GM12878 (cell line): ENCODE results near the gene P2RX2. TPM values are rescaled to one million over a fixed set of nuclear protein-coding genes. Genes with fewer than 3 reads are reported as not detected.

Source experiments
- ATAC-seq: fragments of 200-7000 bp; cut with Tn5 transposase; 3 replicates; pipeline ENCODE4 v1.9.1; 2020; ENCODE audit warnings: mild to moderate bottlenecking, moderate library complexity
- BruUV-seq: library from RNA; stranded (reverse); fragments of 400-500 nt; replicated peaks from 2 replicates; lab custom pipeline; 2021; lab: Mats Ljungman, UMichigan
- CTCF ChIA-PET: fragments of 300-600 bp; sonication (Branson Sonifier 250); formaldehyde crosslinking; extraction: SDS; loops from one replicate; lab custom pipeline; 2021; ENCODE audit warnings: inconsistent platforms; lab: Yijun Ruan, JAX
- POLR2A ChIA-PET: fragments of 350-600 bp; formaldehyde crosslinking; extraction: SDS; loops from one replicate; lab custom pipeline; 2021; ENCODE audit warnings: inconsistent platforms; lab: Charles Lee
- RAD21 ChIA-PET: fragments of 300-600 bp; sonication (Branson Sonifier 250); formaldehyde crosslinking; loops from one replicate; lab custom pipeline; 2023; ENCODE audit warnings: antibody characterized with exemption; ENCODE audit not compliant: unreplicated experiment; lab: Charles Lee
- SMC1A ChIA-PET: fragments of 300-600 bp; sonication (Branson Sonifier 250); formaldehyde crosslinking; loops from one replicate; lab custom pipeline; 2023; ENCODE audit not compliant: unreplicated experiment, uncharacterized antibody; lab: Charles Lee
- DNase-seq: peaks from one replicate; pipeline ENCODE4 v3.0.0-alpha.2; 2011; ENCODE audit warnings: low read depth, low spot score
- FAIRE-seq: peaks from 3 replicates; lab custom pipeline; 2011; peaks lifted over from hg19 to GRCh38; lab: Jason Lieb, UNC
- H2AFZ ChIP-seq: 2 replicates; pipeline ENCODE4 v1.6.0; 2011; ENCODE audit warnings: low read depth, low read length, control low read depth; ENCODE audit not compliant: control insufficient read depth
- H3K27ac ChIP-seq: 2 replicates; pipeline ENCODE4 v1.5.1; 2011; ENCODE audit warnings: control low read depth; ENCODE audit not compliant: control insufficient read depth, insufficient read depth
- H3K27me3 ChIP-seq, 2 experiments: replicated peaks in 1 of 2; 2 replicates each; pipeline versions ENCODE4 v1.6.0 to v1.6.1; 2011; ENCODE audit warnings: low read length in 1 of 2; ENCODE audit not compliant: control insufficient read depth in 2 of 2, insufficient read depth in 2 of 2
- H3K36me3 ChIP-seq, 2 experiments: 2 replicates each; pipeline ENCODE4 v1.5.1; 2011; ENCODE audit warnings: low read length in 1 of 2; ENCODE audit not compliant: control insufficient read depth in 2 of 2, insufficient read depth in 2 of 2
- H3K4me1 ChIP-seq: 2 replicates; pipeline ENCODE4 v1.6.1; 2011; ENCODE audit warnings: mild to moderate bottlenecking, low read length, moderate library complexity, mixed read lengths; ENCODE audit not compliant: control insufficient read depth, insufficient read depth
- H3K4me2 ChIP-seq: 2 replicates; pipeline ENCODE4 v1.6.0; 2011; ENCODE audit warnings: control low read depth; ENCODE audit not compliant: control insufficient read depth, insufficient read depth
- H3K4me3 ChIP-seq: fragments of 200-600 bp; sonication (generic); 2 replicates; pipeline ENCODE4 v1.5.1; 2016
- H3K79me2 ChIP-seq: 2 replicates; pipeline ENCODE4 v1.6.0; 2011; ENCODE audit warnings: low read length; ENCODE audit not compliant: control insufficient read depth, insufficient read depth
- H3K9ac ChIP-seq: 2 replicates; pipeline ENCODE4 v1.8.0; 2011; ENCODE audit warnings: low read length, control low read depth, mixed read lengths; ENCODE audit not compliant: control insufficient read depth, insufficient read depth
- H3K9me3 ChIP-seq: replicated peaks from 3 replicates; pipeline ENCODE4 v1.5.1; 2011; ENCODE audit warnings: mild to moderate bottlenecking, low read length; ENCODE audit not compliant: control insufficient read depth, insufficient read depth
- H4K20me1 ChIP-seq: 2 replicates; pipeline ENCODE4 v1.6.0; 2011; ENCODE audit not compliant: control insufficient read depth, insufficient read depth
- BRCA1 ChIP-seq: IDR thresholded peaks from 2 replicates; pipeline ENCODE4 v1.6.1; 2011; ENCODE audit warnings: low read depth, low read length, improper control_type of control experiment
- CBX3 ChIP-seq: fragments of 200-600 bp; sonication (generic); IDR thresholded peaks from 2 replicates; pipeline ENCODE4 v1.6.1; 2016; ENCODE audit warnings: low read depth, borderline replicate concordance
- EZH2 ChIP-seq: IDR thresholded peaks from 2 replicates; pipeline ENCODE4 v1.6.1; 2012; ENCODE audit warnings: low read depth, mild to moderate bottlenecking, control low read depth, inconsistent platforms, low read length, borderline replicate concordance; ENCODE audit not compliant: control insufficient read depth
- FOXK2 ChIP-seq: fragments of 450-650 bp; IDR thresholded peaks from 2 replicates; pipeline ENCODE4 v1.6.1; 2017; ENCODE audit warnings: mild to moderate bottlenecking, moderate library complexity
- NFYA ChIP-seq: IDR thresholded peaks from 2 replicates; pipeline ENCODE4 v1.6.1; 2011; ENCODE audit warnings: low read depth, mild to moderate bottlenecking, low read length, improper control_type of control experiment, borderline replicate concordance
- NFYB ChIP-seq: IDR thresholded peaks from 2 replicates; pipeline ENCODE4 v1.6.1; 2011; ENCODE audit warnings: low read depth, mild to moderate bottlenecking, low read length, improper control_type of control experiment, moderate library complexity; ENCODE audit not compliant: insufficient read depth
- RELA ChIP-seq: fragments of 450-650 bp; IDR thresholded peaks from 2 replicates; pipeline ENCODE4 v1.8.0; 2014; ENCODE audit warnings: borderline replicate concordance; ENCODE audit not compliant: partially characterized antibody
- SIN3A ChIP-seq: IDR thresholded peaks from 2 replicates; pipeline ENCODE4 v1.6.1; 2012; ENCODE audit warnings: low read depth, low read length, improper control_type of control experiment
- SMAD1 ChIP-seq: fragments of 450-650 bp; IDR thresholded peaks from 2 replicates; pipeline ENCODE4 v1.6.1; 2018; ENCODE audit warnings: mild to moderate bottlenecking, low read depth; ENCODE audit not compliant: partially characterized antibody
- SUZ12 ChIP-seq: fragments of 200-600 bp; sonication (generic); IDR thresholded peaks from one replicate; pipeline ENCODE4 v1.6.1; 2018; ENCODE audit warnings: antibody characterized with exemption, mild to moderate bottlenecking; ENCODE audit not compliant: unreplicated experiment
- TCF12 ChIP-seq: IDR thresholded peaks from 2 replicates; pipeline ENCODE4 v1.6.1; 2011; ENCODE audit warnings: low read depth, mild to moderate bottlenecking, low read length
- ZBTB33 ChIP-seq: fragments of 450-650 bp; IDR thresholded peaks from 2 replicates; pipeline ENCODE4 v1.6.1; 2017; ENCODE audit warnings: mild to moderate bottlenecking
- ZNF207 ChIP-seq: fragments of 450-650 bp; IDR thresholded peaks from 2 replicates; pipeline ENCODE4 v1.6.1; 2014; ENCODE audit warnings: antibody characterized with exemption, mild to moderate bottlenecking, borderline replicate concordance
- ZNF274 ChIP-seq: IDR thresholded peaks from one replicate; pipeline ENCODE4 v1.8.0; 2011; ENCODE audit not compliant: insufficient read length, insufficient read depth
- ZNF592 ChIP-seq: fragments of 450-650 bp; IDR thresholded peaks from 2 replicates; pipeline ENCODE4 v1.6.1; 2017; ENCODE audit warnings: mild to moderate bottlenecking, moderate library complexity
- WGBS: methylation state at CpG from one replicate; pipeline ENCODE4 v1.1.6; 2016; ENCODE audit warnings: low lambda C conversion rate; ENCODE audit not compliant: insufficient replicate concordance, insufficient coverage; ENCODE audit errors: missing lambda C conversion rate; 5-methylcytosine and 5-hydroxymethylcytosine counted together
- in situ Hi-C: fragments of 300-500 bp; cut with MboI; formaldehyde crosslinking; loops from 9 replicates; pipeline ENCODE4 v1.14.3; 2018; ENCODE audit warnings: mixed read lengths
- intact Hi-C: fragments of 100-400 bp; cut with micrococcal nuclease; formaldehyde crosslinking; loops from one replicate; pipeline ENCODE4 v1.14.2; 2022; ENCODE audit not compliant: unreplicated experiment
- polyA plus RNA-seq, 11 experiments: library from polyadenylated mRNA; depleted of rRNA in 4 of 11; unstranded in 6 of 11; stranded (reverse) in 5 of 11; fragments of >200 nt; fragmentation: Nextera tagmentation in 4 of 11; fragmentation: Illumina TruSeq in 1 of 11; extraction: Ambion mirVana in 4 of 11; extraction: Trizol in 1 of 11; gene quantifications; 1 replicate in 1 of 11; 2 replicates in 10 of 11; pipeline versions ENCODE4 v1.2.1 to v1.2.3, GENCODE V29; 2011 to 2016; ENCODE audit warnings: inconsistent platforms in 2 of 11, missing spikeins in 2 of 11, low read depth in 1 of 11
- total RNA-seq, 4 experiments: library from RNA; depleted of rRNA in 3 of 4; stranded (reverse); fragments of >200 nt in 3 of 4; fragmentation: Illumina TruSeq in 1 of 4; extraction: Trizol in 1 of 4; gene quantifications; 2 replicates each; pipeline versions ENCODE4 v1.2.1 to v1.2.3, GENCODE V29; 2013 to 2021

Gene P2RX2
- total and polyA plus RNA-seq, 10 of the 15 experiments (the other 5 are each of a cell fraction or from before 2014, with no cell fraction given), result not detected

- no peak for TF ChIP-seq CBX3
- no peak for TF ChIP-seq ZNF207
- TF ChIP-seq ZNF274, result no peak
- TF ChIP-seq SMAD1, result no peak
- TF ChIP-seq EZH2, result no peak
Measured at GRCh38 chr12:132604668-132605441, 13.7 kb upstream of the P2RX2 start (continued).

- intact Hi-C loops, result no loop called here
- DNase-seq, result no peak
- CTCF ChIA-PET, result no interaction called here
Measured at GRCh38 chr12:132605892-132606291, 12.7 kb upstream of the P2RX2 start.

More at GRCh38 chr12:132605892-132606291, 12.7 kb upstream of the P2RX2 start:
- TF ChIP-seq RELA (no peak), NFYA (no peak), ZBTB33 (no peak), BRCA1 (no peak), FOXK2 (no peak), ZNF592 (no peak), SIN3A (no peak), SUZ12 (no peak), NFYB (no peak), TCF12 (no peak), ZNF274 (no peak)
- in situ Hi-C loops, result no loop called here
- no peak overlapping the region for H3K4me2 ChIP-seq
- H3K36me3 ChIP-seq, result no peaks in the 10 kb centered on the region
- peaks cover 0 to 4% of the 10 kb centered on the region in 2 experiments; a peak in 2 of 4 replicates for H3K27me3 ChIP-seq
- no peak overlapping the region for H3K9ac ChIP-seq
- H3K9me3 ChIP-seq, result no peaks in the 10 kb centered on the region; the same call in 2 of the 3 replicates
- 44% methylated on average over 16 of the region's 18 CpGs for WGBS
- ChIA-PET RAD21 (no interaction called here), POLR2A (no interaction called here), SMC1A (no interaction called here)
- H2AFZ ChIP-seq, result no peak overlapping the region
- H3K4me3 ChIP-seq, result no peak overlapping the region
- ATAC-seq, result no peak
- no TSS peak for BruUV-seq
- H3K79me2 ChIP-seq, result no peaks in the 10 kb centered on the region
- no peaks in the 10 kb centered on the region for H4K20me1 ChIP-seq
- no peak for FAIRE-seq
- H3K4me1 ChIP-seq, result no peaks in the 10 kb centered on the region
- H3K27ac ChIP-seq, result no peak overlapping the region
